Measurements from ENCODE around the gene DFFA. TPM values are rescaled to one million over a fixed set of nuclear protein-coding genes. Genes with fewer than 3 reads are reported as not detected.
A peak's percentile ranks its signal among the peaks of the same experiment; 100 is the strongest.

The DFFA gene
- total and polyA plus RNA-seq, 9 of the 15 experiments (the other 6 are each of a cell fraction or from before 2014, with no cell fraction given) = 39.6 to 74.8 (median 59.2) TPM

GRCh38 chr1:10494754-10495474 is 22.6 kb upstream of the DFFA start (continued):
- TF ChIP-seq BCLAF1 (IDR thresholded peaks at IDR 0.05; ENCODE audit: borderline replicate concordance in 1 of 2, control insufficient read depth in 1 of 2, low read depth in 2 of 2, low read length in 1 of 2) (no peak), MTA2 (IDR thresholded peaks at IDR 0.05; ENCODE audit: low read depth) (no peak), SIRT6 (IDR thresholded peaks at IDR 0.05; ENCODE audit: low read depth, low read length) (no peak), RUNX1 (IDR thresholded peaks at IDR 0.05; ENCODE audit: low read depth) (no peak), FOXP4 (CRISPR knock-in tag; IDR thresholded peaks at IDR 0.05; ENCODE audit: borderline replicate concordance) (no peak), TAF15 (IDR thresholded peaks at IDR 0.05; ENCODE audit: low read depth, low read length) (no peak), NCOA4 (IDR thresholded peaks at IDR 0.05; ENCODE audit: partially characterized antibody) (no peak), ZNF77 (CRISPR knock-in tag; IDR thresholded peaks at IDR 0.05) (no peak), HDAC8 (tag; IDR thresholded peaks at IDR 0.05) (no peak), ZNF23 (CRISPR knock-in tag; IDR thresholded peaks at IDR 0.05) (no peak), SIN3B (IDR thresholded peaks at IDR 0.05; ENCODE audit: low read depth) (no peak), ESRRB (CRISPR knock-in tag; IDR thresholded peaks at IDR 0.05; ENCODE audit: borderline replicate concordance) (no peak), SETDB1 (IDR thresholded peaks at IDR 0.05; ENCODE audit: low read length) (no peak), TEAD1 (CRISPR knock-in tag; IDR thresholded peaks at IDR 0.05) (peak in 1 of 2 experiments; percentile 58; a peak in 1 of 4 replicates), DEAF1 (CRISPR knock-in tag; IDR thresholded peaks at IDR 0.05) (peak; percentile 82), ADNP (tag; IDR thresholded peaks at IDR 0.05) (no peak), CAMTA2 (CRISPR knock-in tag; conservative IDR thresholded peaks at IDR 0.05) (no peak), MYNN (IDR thresholded peaks at IDR 0.05) (0 out of 2 replicates have a peak, but pooled peaks have one; percentile 48), MYNN (CRISPR knock-in tag; IDR thresholded peaks at IDR 0.05) (no peak), POLR2AphosphoS5 (IDR thresholded peaks at IDR 0.05; ENCODE audit: control insufficient read depth, insufficient read depth, low read depth, low read length) (no peak), ZNF507 (tag; conservative IDR thresholded peaks at IDR 0.05) (no peak), ZBTB17 (CRISPR knock-in tag; IDR thresholded peaks at IDR 0.05) (no peak), RBM39 (optimal IDR thresholded peaks at IDR 0.05; ENCODE audit: low read depth, low read length) (peak; percentile 49)

All from K562 (cell line).